ENCODE results near the gene MDM2.
"Not testable (repeated sequence)": the region's sequence is repeated elsewhere in the genome, so short reads cannot be mapped to it uniquely, and the experiment has no call there.

MDM2 gene

GRCh38 chr12:68855771-68856170, 47.8 kb downstream of the MDM2 start:
- DNase-seq = no peak

GRCh38 chr12:68856510-68856909, 48.5 kb downstream of the MDM2 start:
- no peak for DNase-seq

GRCh38 chr12:68861890-68862289, 53.9 kb downstream of the MDM2 start:
- DNase-seq = no peak

GRCh38 chr12:68863109-68863770, 55.3 kb downstream of the MDM2 start:
- no peak for DNase-seq

GRCh38 chr12:68863886-68864454, 56.0 kb downstream of the MDM2 start:
- DNase-seq = not testable (repeated sequence)

- no peak for DNase-seq
Observed at GRCh38 chr12:68864604-68865003, 56.6 kb downstream of the MDM2 start.

- DNase-seq = no peak
Observed at GRCh38 chr12:68865399-68866164, 57.6 kb downstream of the MDM2 start.

- DNase-seq = no peak
Observed at GRCh38 chr12:68866950-68867349, 59.0 kb downstream of the MDM2 start.

- no peak for DNase-seq
Observed at GRCh38 chr12:68867606-68868005, 59.6 kb downstream of the MDM2 start.

- no peak for DNase-seq
Observed at GRCh38 chr12:68868043-68868790, 60.2 kb downstream of the MDM2 start.

GRCh38 chr12:68870011-68870410, 62.0 kb downstream of the MDM2 start:
- no peak for DNase-seq

- no peak for DNase-seq
Observed at GRCh38 chr12:68870443-68870842, 62.5 kb downstream of the MDM2 start.

GRCh38 chr12:68871396-68871795, 63.4 kb downstream of the MDM2 start:
- DNase-seq = no peak

- DNase-seq = no peak
Observed at GRCh38 chr12:68871921-68872320, 63.9 kb downstream of the MDM2 start.

- DNase-seq = no peak
Observed at GRCh38 chr12:68873316-68873715, 65.3 kb downstream of the MDM2 start.

GRCh38 chr12:68876461-68876860, 68.5 kb downstream of the MDM2 start:
- DNase-seq = no peak

- DNase-seq = no peak
Observed at GRCh38 chr12:68877583-68877982, 69.6 kb downstream of the MDM2 start.

- no peak for DNase-seq
Observed at GRCh38 chr12:68878283-68878682, 70.3 kb downstream of the MDM2 start.

- DNase-seq = no peak
Observed at GRCh38 chr12:68878846-68879245, 70.9 kb downstream of the MDM2 start.

GRCh38 chr12:68880660-68881325, 72.8 kb downstream of the MDM2 start:
- no peak for DNase-seq

- no peak for DNase-seq
Observed at GRCh38 chr12:68882251-68882964, 74.4 kb downstream of the MDM2 start.

GRCh38 chr12:68883151-68883550, 75.2 kb downstream of the MDM2 start:
- DNase-seq = no peak
